Measurements from ENCODE around the gene SGSM1.
A peak's percentile ranks its signal among the peaks of the same experiment; 100 is the strongest.

SGSM1 gene

DNA sequence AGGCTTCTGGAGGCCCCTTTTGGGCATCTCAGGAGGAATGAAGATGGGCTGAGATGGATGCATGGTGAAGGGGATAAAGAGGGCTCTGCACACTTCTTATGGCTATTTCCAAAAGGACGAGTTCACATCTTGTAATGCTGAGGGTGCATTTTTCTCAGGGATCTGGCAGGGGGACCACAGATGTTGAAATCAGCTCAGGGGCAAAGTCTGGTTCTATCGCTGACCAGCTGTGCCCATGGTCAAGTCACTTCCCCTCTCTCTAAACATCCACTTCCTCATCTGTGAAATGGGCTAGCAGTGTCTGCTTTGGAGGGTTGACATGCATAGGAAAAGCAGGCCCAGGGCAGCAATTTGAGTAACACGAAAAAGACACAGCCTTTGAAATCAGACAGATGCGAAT lies 114.0 kb downstream of the SGSM1 start:
- no peak for DNase-seq

GRCh38 chr22:24925586-24926427 lies 119.8 kb downstream of the SGSM1 start:
- DNase-seq: no peak

- no peak for DNase-seq
Measured at GRCh38 chr22:24926428-24926725, 120.4 kb downstream of the SGSM1 start.

GRCh38 chr22:24926849-24927579 lies 121.0 kb downstream of the SGSM1 start:
- DNase-seq: no peak

DNA sequence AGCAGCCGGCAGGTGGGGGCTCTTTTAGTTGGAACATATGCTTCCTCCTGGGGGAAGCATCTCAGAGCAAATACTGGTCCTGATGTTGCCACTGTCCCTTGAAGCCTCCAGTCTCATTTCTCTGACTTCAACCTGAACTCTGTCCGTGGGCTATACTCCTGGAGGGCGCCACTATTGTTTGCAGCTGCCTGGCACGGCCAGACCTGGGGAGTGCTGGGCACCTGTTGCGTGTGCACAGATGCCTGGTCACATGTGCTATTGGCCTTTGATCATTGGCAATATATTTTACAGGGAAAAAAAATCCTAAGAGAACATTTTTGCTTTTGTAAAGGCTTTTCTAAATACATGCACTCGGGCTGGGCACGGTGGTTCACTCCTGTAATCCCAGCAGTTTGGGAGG lies 122.3 kb downstream of the SGSM1 start:
- no peak for DNase-seq

GRCh38 chr22:24930678-24931077 lies 124.7 kb downstream of the SGSM1 start:
- no peak for DNase-seq

GRCh38 chr22:24935771-24936483 lies 129.9 kb downstream of the SGSM1 start:
- no peak for DNase-seq

DNA sequence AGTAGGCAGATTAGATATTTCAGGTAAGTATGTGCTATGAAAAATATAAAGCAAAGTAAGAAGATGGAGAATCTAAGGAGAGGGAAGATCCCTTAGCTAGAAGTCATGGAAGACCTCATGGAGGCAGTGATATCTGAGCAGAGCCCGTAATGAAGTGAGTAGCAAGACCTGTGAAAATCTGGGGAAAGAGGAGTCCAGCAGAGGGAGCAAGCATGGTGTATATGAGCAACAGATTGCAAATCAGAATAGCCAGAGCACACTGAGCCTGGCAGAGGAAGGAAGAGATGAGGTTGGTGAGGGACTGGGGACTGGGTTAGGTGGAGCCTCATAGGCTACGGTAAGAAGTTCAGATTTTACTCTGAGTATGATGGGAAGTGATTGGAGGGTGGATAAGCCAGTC lies 131.1 kb downstream of the SGSM1 start:
- no peak for DNase-seq

- no peak for DNase-seq
Measured at GRCh38 chr22:24938741-24939341, 132.8 kb downstream of the SGSM1 start.

GRCh38 chr22:24942301-24942700 lies 136.3 kb downstream of the SGSM1 start:
- no peak for DNase-seq

GRCh38 chr22:24944217-24944937 lies 138.4 kb downstream of the SGSM1 start:
- no peak for DNase-seq

DNA sequence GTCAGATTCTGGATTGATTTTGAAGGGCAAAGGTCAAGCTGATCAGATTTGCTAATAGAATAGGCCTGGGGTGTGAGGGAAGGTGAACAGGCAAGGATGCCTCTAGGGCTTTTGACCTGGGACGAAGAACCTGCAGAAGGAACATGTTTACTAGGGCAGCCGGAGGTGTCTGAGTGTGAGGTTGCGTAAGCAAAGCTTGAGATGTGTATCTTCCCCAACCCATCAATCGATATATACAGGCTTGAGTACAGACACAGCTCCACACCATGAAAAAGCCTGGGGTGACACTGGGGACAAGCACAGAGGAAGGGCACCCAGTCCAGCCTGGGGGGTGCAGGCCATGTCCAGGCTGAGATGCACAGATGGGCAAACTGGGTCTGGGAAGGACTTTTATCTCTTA lies 139.4 kb downstream of the SGSM1 start:
- no peak for DNase-seq

GRCh38 chr22:24947383-24947782 lies 141.4 kb downstream of the SGSM1 start:
- DNase-seq: no peak

DNA sequence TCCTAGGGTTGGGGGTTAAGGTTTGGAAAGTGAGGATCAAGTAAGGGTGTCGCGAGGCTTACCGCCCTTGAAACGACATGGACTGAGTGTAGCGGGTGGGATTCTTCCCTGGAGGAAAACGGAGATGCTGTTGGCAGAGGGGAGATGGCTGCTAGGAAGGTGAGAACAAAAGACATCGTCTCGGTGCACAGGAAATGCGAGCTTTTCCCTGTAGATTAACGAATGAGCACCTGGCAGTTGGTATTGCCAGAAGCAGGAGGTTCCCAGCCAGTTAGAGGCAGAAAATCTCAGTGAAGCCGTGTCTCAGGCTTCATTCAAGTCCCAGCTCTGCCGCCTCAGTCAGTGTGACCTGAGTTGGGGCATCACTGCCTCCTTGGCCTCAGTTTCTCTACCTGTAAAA lies 141.9 kb downstream of the SGSM1 start:
- no peak for DNase-seq

DNA sequence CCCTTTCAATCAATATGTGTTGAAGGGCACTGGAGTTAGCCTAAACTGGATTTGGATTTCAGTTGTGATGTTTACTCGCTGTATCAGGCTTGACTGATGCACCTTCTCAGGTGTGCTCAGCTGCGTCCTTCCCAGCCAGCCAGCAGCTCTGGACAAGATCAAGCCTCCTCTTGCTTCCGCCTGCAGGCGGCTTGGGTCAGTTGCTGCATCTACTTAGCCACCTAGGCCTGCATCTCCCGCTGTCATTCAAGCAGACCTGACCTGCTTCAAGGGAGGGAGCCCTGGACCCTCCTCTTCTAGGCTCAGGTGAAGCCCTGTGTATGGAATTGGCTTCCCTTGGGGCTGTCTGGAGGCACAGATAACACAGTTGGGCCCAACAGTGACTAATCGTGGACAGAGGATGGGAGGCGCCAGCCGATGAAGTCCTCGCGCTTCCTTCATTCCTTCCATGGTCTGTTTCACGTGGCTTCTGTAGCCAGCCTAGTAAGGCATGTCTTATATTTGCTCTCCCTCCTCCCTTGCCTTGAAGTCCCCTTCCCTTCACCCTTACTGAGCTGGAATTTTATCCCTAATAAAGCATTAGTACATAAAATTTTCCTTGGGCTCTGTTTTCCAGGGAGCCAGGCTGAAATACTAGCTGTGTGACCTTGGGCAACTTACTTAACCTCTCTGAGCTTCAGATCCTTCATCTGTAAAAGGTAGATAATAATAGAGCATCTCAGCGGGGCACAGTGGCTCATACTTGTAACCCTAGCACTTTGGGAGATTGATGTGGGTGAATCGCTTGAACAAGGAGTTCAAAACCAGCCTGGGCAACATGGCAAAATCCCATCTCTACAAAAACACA lies 142.6 kb downstream of the SGSM1 start:
- no peak for DNase-seq

GRCh38 chr22:24950272-24950902 lies 144.4 kb downstream of the SGSM1 start:
- DNase-seq: no peak

GRCh38 chr22:24951942-24952836 lies 146.2 kb downstream of the SGSM1 start, which contains the start of gene KIAA1671:
Gene KIAA1671, plus strand, starts transcription at chr22:24952716. Its CDS starts 75,284 bp downstream, at chr22:25028000.
- DNase-seq: peak; percentile 85

DNA sequence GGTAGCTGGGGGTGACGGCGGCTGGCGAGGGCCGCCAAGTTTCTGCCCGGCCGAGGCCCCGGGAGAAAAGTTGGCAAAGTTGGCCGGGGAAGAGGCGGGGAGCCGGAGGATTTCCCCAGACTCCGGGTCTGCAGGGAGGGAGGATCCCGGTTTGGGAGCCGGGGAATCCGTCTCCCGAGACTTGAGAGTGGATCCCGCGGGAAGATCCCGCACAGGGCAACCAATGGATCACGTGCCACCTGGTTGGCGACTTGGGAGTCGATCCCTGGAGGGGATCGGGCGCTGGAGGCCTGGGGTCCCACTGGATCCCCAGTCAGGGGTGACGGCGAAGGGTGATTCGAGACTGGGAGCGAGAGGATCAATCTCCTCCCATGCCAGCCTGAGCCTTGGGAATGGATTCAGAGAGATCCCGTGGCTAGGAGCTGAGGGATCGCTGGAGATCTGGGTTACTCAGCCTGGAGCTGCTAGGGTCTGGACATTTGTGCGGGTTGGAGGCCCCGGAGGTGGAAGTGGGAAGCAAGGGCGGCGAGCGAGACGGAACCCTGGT lies 146.9 kb downstream of the SGSM1 start:
- peak; percentile 20 for DNase-seq

- DNase-seq: no peak
Measured at GRCh38 chr22:24953384-24954113, 147.5 kb downstream of the SGSM1 start.
